GM13976 (cell line): Measurements from ENCODE around the gene NKX1-1.

Experiments used
- DNase-seq: peaks from one replicate; pipeline ENCODE4 v3.0.0; 2012; ENCODE audit warnings: low spot score
- in situ Hi-C: fragments of 300-500 bp; cut with MboI; formaldehyde crosslinking; loops from one replicate; pipeline ENCODE4 v1.12.0; 2022; ENCODE audit warnings: low sequenced_read_pairs, mixed read lengths, inconsistent platforms; ENCODE audit not compliant: unreplicated experiment
- TF ChIP-seq, protein P1 (sequence below): IDR thresholded peaks from 2 replicates; pipeline ENCODE4 v1.5.1; 2012; ENCODE audit warnings: borderline replicate concordance, mild to moderate bottlenecking; ENCODE audit not compliant: insufficient read depth; ENCODE audit errors: extremely low read depth, missing control alignments, control extremely low read depth

Gene NKX1-1

GRCh38 chr4:1356181-1356998, 49.9 kb downstream of the NKX1-1 start:
- TF ChIP-seq, protein P1, sequence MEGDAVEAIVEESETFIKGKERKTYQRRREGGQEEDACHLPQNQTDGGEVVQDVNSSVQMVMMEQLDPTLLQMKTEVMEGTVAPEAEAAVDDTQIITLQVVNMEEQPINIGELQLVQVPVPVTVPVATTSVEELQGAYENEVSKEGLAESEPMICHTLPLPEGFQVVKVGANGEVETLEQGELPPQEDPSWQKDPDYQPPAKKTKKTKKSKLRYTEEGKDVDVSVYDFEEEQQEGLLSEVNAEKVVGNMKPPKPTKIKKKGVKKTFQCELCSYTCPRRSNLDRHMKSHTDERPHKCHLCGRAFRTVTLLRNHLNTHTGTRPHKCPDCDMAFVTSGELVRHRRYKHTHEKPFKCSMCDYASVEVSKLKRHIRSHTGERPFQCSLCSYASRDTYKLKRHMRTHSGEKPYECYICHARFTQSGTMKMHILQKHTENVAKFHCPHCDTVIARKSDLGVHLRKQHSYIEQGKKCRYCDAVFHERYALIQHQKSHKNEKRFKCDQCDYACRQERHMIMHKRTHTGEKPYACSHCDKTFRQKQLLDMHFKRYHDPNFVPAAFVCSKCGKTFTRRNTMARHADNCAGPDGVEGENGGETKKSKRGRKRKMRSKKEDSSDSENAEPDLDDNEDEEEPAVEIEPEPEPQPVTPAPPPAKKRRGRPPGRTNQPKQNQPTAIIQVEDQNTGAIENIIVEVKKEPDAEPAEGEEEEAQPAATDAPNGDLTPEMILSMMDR: peak; percentile 66
- peak; percentile 80 for DNase-seq
- in situ Hi-C loops: no loop called here

DNA sequence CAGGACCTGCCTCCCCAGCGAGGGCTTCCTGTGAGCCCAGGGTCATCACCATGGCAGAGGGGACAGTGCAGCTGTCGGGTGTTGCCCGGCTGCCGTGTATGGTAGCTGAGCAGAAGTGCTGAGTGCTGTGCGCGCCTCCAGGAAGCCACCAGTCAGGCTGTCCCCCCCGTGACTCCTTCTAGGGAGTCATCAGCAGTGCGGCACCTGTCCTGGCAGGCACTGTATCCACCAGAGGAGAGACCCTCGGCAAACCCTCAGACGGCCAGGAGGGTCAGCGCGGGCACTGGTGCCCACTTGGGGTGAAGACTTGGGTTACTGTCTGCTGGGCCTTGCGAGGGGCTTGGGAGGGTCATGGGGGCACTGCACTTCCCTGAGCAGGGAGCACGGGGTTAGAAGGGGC, 50.9 kb downstream of the NKX1-1 start:
- no peak for DNase-seq
- in situ Hi-C loops: no loop called here
- TF ChIP-seq, protein P1: no peak

DNA sequence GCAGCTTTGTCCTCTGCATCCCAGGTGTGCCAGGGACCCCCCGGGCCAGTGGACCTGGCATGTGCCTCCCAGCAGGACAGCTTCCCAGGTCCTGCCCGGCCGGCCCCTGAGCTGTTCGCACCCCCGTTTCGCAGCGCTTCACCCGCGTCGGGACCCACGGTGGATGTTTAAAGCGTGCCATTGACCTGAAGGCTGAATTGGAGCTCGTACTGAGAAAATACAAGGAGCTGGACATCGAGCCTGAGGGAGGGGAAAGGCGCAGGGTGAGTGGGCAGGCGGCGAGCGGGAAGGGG, 51.3 kb downstream of the NKX1-1 start:
- in situ Hi-C loops: no loop called here
- TF ChIP-seq, protein P1: no peak
- DNase-seq: no peak

GRCh38 chr4:1354136-1354982, 51.9 kb downstream of the NKX1-1 start:
- TF ChIP-seq, protein P1: no peak
- DNase-seq: no peak
- in situ Hi-C loops: no loop called here

GRCh38 chr4:1353186-1354055, 52.8 kb downstream of the NKX1-1 start:
- DNase-seq: no peak
- TF ChIP-seq, protein P1: no peak
- in situ Hi-C loops: no loop called here
